CD14-positive monocyte (primary cell): Measurements from ENCODE around the gene SLC52A3. TPM values are rescaled to one million over a fixed set of nuclear protein-coding genes. Genes with fewer than 3 reads are reported as not detected.

Experiments used
- DNase-seq, 3 donors: peaks; one replicate each; pipeline ENCODE4 v3.0.0-alpha.2; 2011 to 2022
- H2AFZ ChIP-seq: 2 replicates; pipeline ENCODE4 v1.6.0; 2012; ENCODE audit warnings: mild to moderate bottlenecking, low read depth, low read length, inconsistent platforms; ENCODE audit not compliant: insufficient read depth, poor library complexity, severe bottlenecking
- H3K27ac ChIP-seq, 2 donors: 1 replicate in 1 of 2; 2 replicates in 1 of 2; pipeline ENCODE4 v1.5.1; 2012 to 2013; ENCODE audit warnings: low read length in 2 of 2, control low read depth in 1 of 2, inconsistent platforms in 1 of 2, low read depth in 1 of 2, mild to moderate bottlenecking in 1 of 2
- H3K27me3 ChIP-seq, 2 donors: one replicate each; pipeline versions ENCODE4 v1.6.0 to v1.6.1; 2011 to 2013; ENCODE audit warnings: low read length in 2 of 2; ENCODE audit not compliant: control insufficient read depth in 2 of 2, insufficient read depth in 2 of 2
- H3K36me3 ChIP-seq, 2 donors: replicated peaks in 1 of 2; 1 replicate in 1 of 2; 2 replicates in 1 of 2; pipeline versions ENCODE4 v1.5.1 to v1.6.1; 2012 to 2013; ENCODE audit warnings: low read length in 2 of 2, control low read depth in 1 of 2, inconsistent platforms in 1 of 2, mild to moderate bottlenecking in 1 of 2; ENCODE audit not compliant: insufficient read depth in 2 of 2, control insufficient read depth in 1 of 2
- H3K4me1 ChIP-seq, 2 donors: 1 replicate in 1 of 2; 2 replicates in 1 of 2; pipeline versions ENCODE4 v1.5.1 to v1.6.1; 2012 to 2013; ENCODE audit warnings: low read length in 2 of 2, control low read depth in 1 of 2, inconsistent platforms in 1 of 2, mild to moderate bottlenecking in 1 of 2, moderate library complexity in 1 of 2; ENCODE audit not compliant: insufficient read depth in 2 of 2, control insufficient read depth in 1 of 2
- H3K4me2 ChIP-seq: replicated peaks from 2 replicates; pipeline ENCODE3; 2012; ENCODE audit warnings: low read length, moderate library complexity, mild to moderate bottlenecking; ENCODE audit not compliant: poor library complexity, severe bottlenecking; ENCODE audit errors: extremely low read depth
- H3K4me3 ChIP-seq, 3 experiments: fragments of 200-600 bp in 1 of 3; sonication (generic) in 1 of 3; replicated peaks in 1 of 3; 1 replicate in 2 of 3; 2 replicates in 1 of 3; pipeline ENCODE4 v1.5.1; 2011 to 2013; ENCODE audit warnings: low read length in 3 of 3, mild to moderate bottlenecking in 3 of 3, control low read depth in 2 of 3, low read depth in 2 of 3, inconsistent platforms in 1 of 3, moderate library complexity in 1 of 3
- H3K79me2 ChIP-seq: 2 replicates; pipeline ENCODE4 v1.6.0; 2012; ENCODE audit warnings: mild to moderate bottlenecking, control low read depth, inconsistent platforms, low read length, moderate library complexity; ENCODE audit not compliant: insufficient read depth
- H3K9ac ChIP-seq: 2 replicates; pipeline ENCODE4 v1.6.0; 2017; ENCODE audit warnings: low read length, mild to moderate bottlenecking; ENCODE audit not compliant: insufficient read depth, poor library complexity, severe bottlenecking
- H3K9me3 ChIP-seq, 2 donors: replicated peaks in 1 of 2; 1 replicate in 1 of 2; 2 replicates in 1 of 2; pipeline versions ENCODE4 v1.5.1 to v1.6.1; 2012 to 2013; ENCODE audit warnings: low read length in 2 of 2, control low read depth in 1 of 2; ENCODE audit not compliant: control insufficient read depth in 1 of 2, insufficient read depth in 1 of 2
- H4K20me1 ChIP-seq: 2 replicates; pipeline ENCODE4 v1.6.0; 2012; ENCODE audit warnings: mild to moderate bottlenecking, low read length, control low read depth, moderate library complexity; ENCODE audit not compliant: insufficient read depth
- H3K27ac Mint-ChIP-seq, 7 donors: one replicate each; pipeline ENCODE4 v1.8.0; 2020; ENCODE audit warnings: mild to moderate bottlenecking in 7 of 7, mixed read lengths in 7 of 7, moderate library complexity in 6 of 7, inconsistent platforms in 2 of 7
- H3K27me3 Mint-ChIP-seq, 3 donors: one replicate each; pipeline ENCODE4 v1.8.0; 2021 to 2022; ENCODE audit warnings: low read depth in 3 of 3, mild to moderate bottlenecking in 3 of 3, mixed read lengths in 3 of 3, moderate library complexity in 3 of 3, inconsistent platforms in 1 of 3
- H3K36me3 Mint-ChIP-seq, 2 donors: one replicate each; pipeline ENCODE4 v1.8.0; 2020; ENCODE audit warnings: mixed read lengths in 2 of 2, inconsistent platforms in 1 of 2, mild to moderate bottlenecking in 1 of 2
- H3K4me1 Mint-ChIP-seq: one replicate; pipeline ENCODE4 v1.8.0; 2020; ENCODE audit warnings: mild to moderate bottlenecking, mixed read lengths
- H3K4me3 Mint-ChIP-seq, 2 donors: one replicate each; pipeline ENCODE4 v1.8.0; 2020; ENCODE audit warnings: mild to moderate bottlenecking in 2 of 2, mixed read lengths in 2 of 2, moderate library complexity in 1 of 2
- H3K9me3 Mint-ChIP-seq, 7 donors: one replicate each; pipeline ENCODE4 v1.8.0; 2020 to 2022; ENCODE audit warnings: mixed read lengths in 7 of 7, mild to moderate bottlenecking in 6 of 7, moderate library complexity in 6 of 7, inconsistent platforms in 2 of 7
- CTCF ChIP-seq: fragments of 200-600 bp; IDR thresholded peaks from one replicate; pipeline ENCODE4 v1.8.0; 2022; ENCODE audit warnings: antibody characterized with exemption, mild to moderate bottlenecking
- WGBS: methylation state at CpG from one replicate; pipeline ENCODE4 v1.1.5; 2013; ENCODE audit warnings: missing lambda C conversion rate; ENCODE audit not compliant: insufficient coverage; 5-methylcytosine and 5-hydroxymethylcytosine counted together
- intact Hi-C, 2 donors: fragments of 100-400 bp; cut with micrococcal nuclease; formaldehyde crosslinking; loops; one replicate each; pipeline versions ENCODE4 v1.15.0 to v1.15.1; 2023
- polyA plus RNA-seq, 3 donors: library from polyadenylated mRNA; depleted of rRNA in 1 of 3; unstranded in 2 of 3; stranded (reverse) in 1 of 3; fragments of 300-500 nt in 2 of 3; fragments of >200 nt in 1 of 3; fragmentation: Illumina TruSeq in 2 of 3; gene quantifications; 1 replicate in 2 of 3; 2 replicates in 1 of 3; pipeline ENCODE4 v1.2.3, GENCODE V29; 2012 to 2021

The SLC52A3 gene
- polyA plus RNA-seq, 3 donors, result not detected

GRCh38 chr20:757506-757905, 10.8 kb downstream of the SLC52A3 start:
- Histone ChIP-seq H3K4me1 (no peaks in the 10 kb centered on the region), H3K9me3 (no peaks in the 10 kb centered on the region), H3K27ac (no peak overlapping the region), H4K20me1 (no peaks in the 10 kb centered on the region), H3K36me3 (no peaks in the 10 kb centered on the region), H3K27me3 (no peaks in the 10 kb centered on the region), H3K79me2 (no peaks in the 10 kb centered on the region), H3K9ac (no peak overlapping the region), H2AFZ (no peak overlapping the region), H3K4me2 (no peak overlapping the region), H3K4me3 (no peak overlapping the region)
- Mint-ChIP-seq H3K9me3 (peaks cover 0 to 4% (median 0%) of the 10 kb centered on the region in 7 donors), H3K4me3 (no peak overlapping the region), H3K4me1 (peaks cover 7% of the 10 kb centered on the region), H3K27ac (no peak overlapping the region), H3K27me3 (peaks cover 2 to 4% (median 4%) of the 10 kb centered on the region in 3 donors), H3K36me3 (no peaks in the 10 kb centered on the region)
- no peak for DNase-seq
- intact Hi-C loops, result no loop called here
- WGBS, result no CpG with 5 or more reads among the region's 3 CpGs
- TF ChIP-seq CTCF, result no peak

- Mint-ChIP-seq H3K27ac (no peak overlapping the region), H3K36me3 (no peaks in the 10 kb centered on the region), H3K4me1 (peaks cover 6% of the 10 kb centered on the region), H3K27me3 (peaks cover 2 to 4% (median 2%) of the 10 kb centered on the region in 3 donors), H3K4me3 (no peak overlapping the region), H3K9me3 (peaks cover 0 to 2% (median 0%) of the 10 kb centered on the region in 7 donors)
- Histone ChIP-seq H3K27me3 (no peaks in the 10 kb centered on the region), H3K4me2 (no peak overlapping the region), H3K4me3 (no peak overlapping the region), H3K79me2 (no peaks in the 10 kb centered on the region), H3K9ac (no peak overlapping the region), H4K20me1 (no peaks in the 10 kb centered on the region), H3K36me3 (no peaks in the 10 kb centered on the region), H3K4me1 (no peaks in the 10 kb centered on the region), H3K27ac (no peak overlapping the region), H2AFZ (no peak overlapping the region), H3K9me3 (no peaks in the 10 kb centered on the region)
- intact Hi-C loops, result no loop called here
- TF ChIP-seq CTCF, result no peak
- DNase-seq, result no peak
- WGBS, result 100% methylated on average over 6 of the region's 6 CpGs
Measured at GRCh38 chr20:755941-756340, 12.4 kb downstream of the SLC52A3 start.
